Measurements from ENCODE around the gene OSBPL3.

DNA sequence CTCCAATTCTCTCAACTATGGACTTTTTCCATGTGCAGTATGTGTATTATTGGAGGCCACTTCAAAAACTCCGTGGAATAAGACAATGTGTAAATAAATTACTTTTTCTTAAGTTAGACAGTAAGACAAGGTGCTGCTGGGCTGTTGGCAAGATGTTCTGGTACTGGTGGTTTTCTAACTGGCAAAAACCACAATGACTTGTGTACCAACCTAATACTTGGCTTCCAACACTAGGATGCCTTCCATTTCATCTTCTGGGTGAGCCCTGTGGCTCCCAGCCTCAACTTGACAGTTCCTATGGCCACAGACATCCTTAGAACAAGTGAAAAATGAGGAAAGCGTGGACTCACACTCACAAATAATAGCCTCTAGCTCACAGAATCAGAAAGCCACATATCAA lies 77.0 kb downstream of the OSBPL3 start:
- no peak for TF ChIP-seq CTCF (IDR thresholded peaks at IDR 0.05)
- no peak for TF ChIP-seq POLR2AphosphoS5 (IDR thresholded peaks at IDR 0.05; ENCODE audit: insufficient read depth in 1 of 2, low read depth in 1 of 2)
